ENCODE data around the gene TRABD.

- TF ChIP-seq POLR2A (IDR thresholded peaks at IDR 0.05) (no peak), CTCF (IDR thresholded peaks at IDR 0.05 in 4 of 5, conservative IDR thresholded peaks at IDR 0.05 in 1 of 5) (no peak)
These were observed 6.5 kb upstream of the TRABD start for GRCh38 chr22:50178871-50179869.

All from gastrocnemius medialis (tissue), 4 donors.